HG03520 (cell line): ENCODE results near the gene ATG2B.
"Not testable (repeated sequence)": the region's sequence is repeated elsewhere in the genome, so short reads cannot be mapped to it uniquely, and the experiment has no call there.

Experiments used
- ATAC-seq: cut with Tn5 transposase; IDR thresholded peaks from one replicate; pipeline ENCODE4 v1.9.1; 2021; ENCODE audit warnings: mild to moderate bottlenecking, moderate library complexity; ENCODE audit not compliant: unreplicated experiment

The ATG2B gene

GRCh38 chr14:96383445-96383844, 20.3 kb upstream of the ATG2B start:
- ATAC-seq, result no peak

DNA sequence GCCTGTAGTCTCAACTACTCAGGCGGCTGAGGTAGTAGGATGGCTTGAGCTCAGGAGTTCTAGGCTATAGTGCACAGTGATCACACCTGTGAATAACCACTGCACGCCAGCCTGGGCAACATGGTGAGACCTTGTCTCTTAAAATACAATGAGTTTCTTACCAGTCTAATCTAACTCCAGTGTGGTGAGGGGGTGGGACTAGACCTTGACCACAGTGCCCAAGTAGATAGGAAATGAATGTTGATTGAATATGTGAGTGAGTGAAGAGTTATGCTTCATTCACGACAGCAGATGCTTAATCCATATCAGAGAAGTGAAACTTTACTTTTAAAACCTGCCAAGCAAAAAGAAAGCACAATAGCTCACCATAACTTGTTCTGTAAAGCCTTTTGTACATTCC, 17.6 kb upstream of the ATG2B start:
- peak; percentile 55 for ATAC-seq

DNA sequence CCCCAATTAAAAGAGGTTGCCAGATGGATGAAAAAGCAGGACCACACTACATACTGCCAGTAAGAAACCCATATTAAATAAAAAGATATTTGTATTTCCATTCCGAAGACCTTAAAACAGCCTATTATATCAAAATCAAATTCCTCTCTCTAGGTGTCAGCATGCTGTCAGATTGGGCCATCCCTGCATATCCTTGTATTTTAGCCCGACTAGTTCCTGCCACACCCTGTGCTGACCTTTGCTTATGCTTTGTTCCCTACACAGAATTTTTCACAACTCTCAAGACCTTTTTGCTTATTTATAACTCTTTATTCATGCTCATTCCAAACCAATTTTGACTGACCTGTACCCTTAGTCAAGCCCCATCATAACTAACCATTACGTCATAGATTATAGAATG, 13.0 kb upstream of the ATG2B start:
- no peak for ATAC-seq

DNA sequence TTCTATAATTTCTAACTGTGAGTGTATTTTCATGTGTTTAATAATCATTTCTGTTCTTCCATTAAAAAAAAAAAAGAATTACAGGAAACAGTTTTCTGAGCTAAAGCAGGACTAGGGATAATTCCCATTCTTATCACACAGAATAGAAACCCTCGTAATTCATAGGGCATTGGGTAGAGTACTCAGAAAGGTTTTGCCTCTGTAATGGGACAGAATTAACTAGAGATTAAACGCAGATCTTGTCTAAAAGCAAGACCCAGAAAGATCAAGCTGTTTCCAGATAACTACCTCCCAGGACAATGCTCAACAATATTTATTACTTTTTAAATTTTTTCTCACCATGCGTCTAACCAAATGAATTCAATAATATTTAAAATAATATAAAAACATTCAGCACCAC, 10.4 kb upstream of the ATG2B start:
- no peak for ATAC-seq

DNA sequence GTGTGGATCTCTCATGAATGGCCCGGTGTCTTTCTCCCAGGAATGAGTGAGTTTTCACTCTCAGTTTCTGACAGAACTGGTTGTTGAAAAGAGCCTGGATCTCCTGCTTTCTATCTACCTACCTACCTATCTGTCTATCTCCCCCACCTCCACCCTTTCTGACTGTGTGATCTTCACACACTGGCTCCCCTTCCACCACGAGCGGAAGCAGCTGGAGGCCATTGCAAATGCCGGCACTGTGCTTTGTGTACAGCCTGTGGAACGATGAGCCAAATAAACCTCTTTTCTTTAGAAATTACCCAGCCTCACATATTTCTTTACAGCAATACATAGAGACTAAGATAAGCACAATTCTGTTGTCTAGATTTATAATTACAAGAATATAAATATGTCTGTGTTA, 7.4 kb upstream of the ATG2B start:
- ATAC-seq, result no peak

DNA sequence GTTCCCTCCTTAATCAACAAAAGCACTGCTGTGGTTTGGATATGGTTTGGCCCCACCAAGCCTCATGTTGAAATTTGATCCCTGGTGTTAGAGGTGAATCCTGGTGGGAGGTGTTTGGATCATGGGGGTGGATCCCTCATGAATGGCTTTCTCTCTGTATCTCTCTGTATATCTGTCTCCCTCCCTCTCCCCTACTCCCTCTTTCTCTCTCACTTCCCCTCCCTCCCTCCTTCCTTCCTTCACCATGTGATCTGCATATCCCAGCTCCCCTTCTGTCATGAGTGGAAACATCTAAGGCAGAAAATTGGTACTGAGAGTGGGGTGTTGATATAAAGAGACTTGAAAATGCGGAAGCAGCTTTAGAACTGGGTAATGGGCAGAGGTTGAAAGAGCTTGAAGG, 5.4 kb upstream of the ATG2B start:
- ATAC-seq, result no peak

GRCh38 chr14:96364962-96365361, 1.8 kb upstream of the ATG2B start:
- no peak for ATAC-seq

- no peak for ATAC-seq
Observed at GRCh38 chr14:96363751-96364336, 703 bp upstream of the ATG2B start.

DNA sequence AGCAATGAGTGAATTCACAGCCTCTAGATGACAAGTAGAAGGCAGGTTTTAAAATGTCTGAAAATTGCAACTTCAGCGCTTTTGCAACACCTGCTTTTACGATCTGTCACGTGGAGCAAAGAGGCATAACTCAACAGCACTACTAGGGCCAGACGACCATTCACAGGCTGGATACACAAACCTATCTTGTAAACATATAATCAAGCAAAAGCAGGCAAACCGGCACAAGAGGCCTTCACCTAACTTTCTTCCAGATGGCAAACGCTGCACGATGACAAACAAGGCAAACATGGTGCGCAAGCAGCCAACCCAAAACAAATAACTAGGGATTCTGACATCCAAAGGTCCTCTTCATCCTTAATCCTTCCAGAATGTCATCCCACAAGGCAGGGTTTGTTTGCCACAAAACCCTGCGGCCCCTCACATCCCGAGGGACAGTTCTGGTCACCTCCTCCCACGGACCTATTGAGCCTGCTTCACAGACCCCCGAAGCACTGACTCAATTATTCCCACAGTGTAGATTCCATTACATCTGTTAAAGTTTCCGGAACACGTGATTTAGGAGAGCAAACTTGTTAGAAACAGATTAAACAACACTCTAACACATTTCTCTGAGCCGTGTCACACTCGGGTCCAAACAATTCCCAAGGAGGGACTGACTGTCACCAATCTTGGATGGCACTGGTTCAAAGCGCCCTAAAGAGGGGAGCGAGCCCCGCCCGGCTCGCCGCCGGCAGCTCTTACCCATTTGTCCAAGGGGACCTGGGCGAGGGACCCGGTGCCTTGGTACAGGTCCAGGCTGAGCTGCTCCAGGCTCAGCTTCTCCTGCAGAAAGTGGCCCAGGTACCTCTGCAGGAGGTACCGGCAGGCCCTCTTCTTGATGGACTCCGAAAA, 823 bp downstream of the ATG2B start:
- no peak for ATAC-seq

- ATAC-seq, result no peak
Observed at GRCh38 chr14:96359959-96360358, 3.2 kb downstream of the ATG2B start.

GRCh38 chr14:96357216-96357615, 5.9 kb downstream of the ATG2B start:
- ATAC-seq, result no peak

DNA sequence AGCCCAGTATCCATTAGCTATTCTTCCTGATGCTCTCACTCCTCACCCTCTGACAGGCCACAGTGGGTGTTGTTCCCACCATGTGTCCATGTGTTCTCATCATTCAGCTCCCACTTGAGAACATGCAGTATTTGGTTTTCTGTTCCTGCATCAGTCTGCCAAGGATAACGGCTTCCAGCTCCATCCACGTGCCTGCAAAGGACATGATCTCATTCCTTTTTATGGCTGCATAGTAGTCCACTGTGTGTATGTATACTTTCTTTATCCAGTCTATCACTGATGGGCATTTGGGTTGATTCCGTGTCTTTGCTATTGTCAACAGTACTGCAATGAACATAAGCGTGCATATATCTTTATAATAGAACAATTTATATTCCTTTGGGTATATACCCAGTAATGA, 8.9 kb downstream of the ATG2B start:
- no peak for ATAC-seq

- no peak for ATAC-seq
Observed at GRCh38 chr14:96352708-96353107, 10.4 kb downstream of the ATG2B start.

GRCh38 chr14:96351986-96352385, 11.2 kb downstream of the ATG2B start:
- no peak for ATAC-seq

GRCh38 chr14:96349286-96350075, 13.7 kb downstream of the ATG2B start:
- no peak for ATAC-seq

DNA sequence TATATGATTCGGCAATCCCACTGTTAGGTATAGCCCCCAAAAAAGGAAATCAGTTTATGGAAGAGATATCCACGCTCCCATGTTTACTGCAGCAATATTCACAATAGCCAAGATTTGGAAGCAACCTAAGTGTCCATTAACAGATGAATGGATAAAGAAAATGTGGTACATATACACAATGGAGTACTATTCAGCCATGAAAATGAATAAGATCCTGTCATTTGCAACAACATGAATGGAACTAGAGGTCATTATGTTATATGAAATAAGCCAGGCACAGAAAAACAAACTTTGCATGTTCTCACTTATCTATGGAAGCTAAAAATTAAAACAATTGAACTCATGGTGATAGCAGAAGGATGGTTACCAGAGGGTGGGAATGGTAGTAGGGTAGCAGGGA, 15.2 kb downstream of the ATG2B start:
- not testable (repeated sequence) for ATAC-seq

DNA sequence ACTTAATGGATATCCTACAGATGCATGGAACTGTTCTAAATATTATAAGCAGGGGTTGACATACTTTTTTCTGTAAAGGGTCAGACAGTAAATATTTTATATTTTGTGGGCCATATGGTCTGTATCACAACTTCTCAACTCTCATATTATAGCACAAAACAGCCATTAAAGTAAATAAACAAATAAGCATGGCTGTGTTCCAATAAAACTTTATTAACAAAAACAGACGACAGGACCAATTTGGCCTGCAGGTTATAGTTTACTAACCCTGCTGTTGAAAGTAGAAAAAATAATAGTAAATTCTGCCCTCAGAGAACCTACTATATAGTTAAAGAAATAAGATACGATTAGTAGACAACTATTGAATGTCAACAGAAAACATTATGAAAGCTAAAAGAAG, 17.5 kb downstream of the ATG2B start:
- ATAC-seq, result no peak

DNA sequence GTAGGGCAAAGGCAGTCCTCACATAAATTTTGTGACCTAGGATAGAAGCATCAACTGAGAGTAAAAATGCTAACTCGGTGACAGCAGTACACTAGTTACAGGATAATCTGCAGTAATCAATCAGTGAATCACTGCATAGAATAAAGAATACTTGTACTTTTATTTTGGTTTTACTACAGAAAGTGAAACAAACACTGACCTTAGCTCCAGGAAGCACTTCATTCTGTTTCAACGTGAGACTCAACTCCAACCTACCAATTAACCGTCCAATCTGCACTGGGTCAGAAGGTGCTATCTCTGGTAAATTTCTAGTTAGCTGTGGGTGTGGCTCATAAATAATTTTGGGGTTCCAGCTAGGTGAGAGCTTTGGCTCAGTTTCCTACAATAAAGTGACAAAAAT, 21.8 kb downstream of the ATG2B start:
- ATAC-seq, result no peak

GRCh38 chr14:96338551-96338950, 24.6 kb downstream of the ATG2B start:
- no peak for ATAC-seq

DNA sequence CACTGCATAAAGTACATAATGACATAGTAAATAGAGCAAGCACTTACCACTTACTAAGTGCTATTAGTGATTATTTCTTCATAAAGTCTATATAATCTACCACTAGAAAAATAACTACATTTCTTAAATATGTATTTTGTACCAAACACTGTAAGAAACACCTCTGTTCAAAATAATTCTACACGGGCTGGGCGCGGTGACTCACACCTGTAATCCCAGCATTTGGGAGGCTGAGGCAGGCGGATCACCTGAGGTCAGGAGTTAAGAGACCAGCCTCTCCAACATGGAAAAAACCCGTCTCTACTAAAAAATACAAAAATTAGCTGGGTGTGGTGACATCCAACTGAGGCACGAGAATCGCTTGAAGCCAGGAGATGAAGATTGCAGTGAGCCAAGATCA, 38.9 kb downstream of the ATG2B start:
- no peak for ATAC-seq

DNA sequence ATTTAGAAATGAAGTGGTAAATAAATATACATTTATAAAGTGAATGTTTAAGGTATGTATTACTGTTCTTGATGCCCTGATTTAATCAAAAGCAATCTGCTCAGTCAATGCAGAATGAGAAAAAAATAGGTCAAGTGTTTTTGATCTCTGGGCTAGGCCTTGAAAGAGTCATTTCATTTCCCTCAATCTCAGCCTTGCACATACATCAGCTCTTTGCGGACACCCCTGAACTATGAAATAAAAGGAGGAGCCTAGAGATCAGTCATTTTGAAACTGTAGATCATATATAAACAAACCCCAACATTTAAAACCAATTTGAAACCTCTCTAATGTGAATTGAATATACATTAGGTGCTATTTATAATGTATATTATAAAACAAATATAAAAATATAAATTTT, 42.5 kb downstream of the ATG2B start:
- no peak for ATAC-seq

- ATAC-seq, result no peak
Observed at GRCh38 chr14:96318836-96319235, 44.3 kb downstream of the ATG2B start.
